ENCODE results near the gene CELF5.

Gene CELF5

GRCh38 chr19:3206216-3206953, 18.1 kb upstream of the CELF5 start:
- no peak overlapping the region for H3K27ac ChIP-seq
- no peak overlapping the region for H3K4me3 ChIP-seq (ENCODE audit: low read depth, low read length)
- H3K9me3 ChIP-seq (ENCODE audit: severe bottlenecking) = no peaks in the 10 kb centered on the region
- no peak for TF ChIP-seq CTCF (IDR thresholded peaks at IDR 0.05; ENCODE audit: low read depth, low read length)
- peaks cover 37% of the 10 kb centered on the region for H3K36me3 ChIP-seq
- H3K27me3 ChIP-seq (ENCODE audit: insufficient read depth, low read depth, severe bottlenecking) = no peaks in the 10 kb centered on the region
- no peak for DNase-seq

- Histone ChIP-seq H3K36me3 (peaks cover 37% of the 10 kb centered on the region), H3K9me3 (ENCODE audit: severe bottlenecking) (no peaks in the 10 kb centered on the region), H3K27ac (no peak overlapping the region), H3K27me3 (ENCODE audit: insufficient read depth, low read depth, severe bottlenecking) (no peaks in the 10 kb centered on the region), H3K4me3 (ENCODE audit: low read depth, low read length) (no peak overlapping the region)
- no peak for TF ChIP-seq CTCF (IDR thresholded peaks at IDR 0.05; ENCODE audit: low read depth, low read length)
- DNase-seq = peak; percentile 45
Observed at GRCh38 chr19:3207461-3208242, 16.8 kb upstream of the CELF5 start.

- Histone ChIP-seq H3K9me3 (ENCODE audit: severe bottlenecking) (no peaks in the 10 kb centered on the region), H3K4me3 (ENCODE audit: low read depth, low read length) (no peak overlapping the region), H3K36me3 (peaks cover 34% of the 10 kb centered on the region), H3K27me3 (ENCODE audit: insufficient read depth, low read depth, severe bottlenecking) (no peaks in the 10 kb centered on the region), H3K27ac (no peak overlapping the region)
- TF ChIP-seq CTCF (IDR thresholded peaks at IDR 0.05; ENCODE audit: low read depth, low read length) = no peak
- no peak for DNase-seq
Observed at GRCh38 chr19:3208317-3209207, 15.9 kb upstream of the CELF5 start.

GRCh38 chr19:3210347-3211017, 14.0 kb upstream of the CELF5 start:
- TF ChIP-seq CTCF (IDR thresholded peaks at IDR 0.05; ENCODE audit: low read depth, low read length) = peak; percentile 95
- H3K27ac ChIP-seq = no peak overlapping the region
- no peaks in the 10 kb centered on the region for H3K9me3 ChIP-seq (ENCODE audit: severe bottlenecking)
- DNase-seq = peak; percentile 64
- H3K36me3 ChIP-seq = peaks cover 24% of the 10 kb centered on the region
- no peak overlapping the region for H3K4me3 ChIP-seq (ENCODE audit: low read depth, low read length)
- H3K27me3 ChIP-seq (ENCODE audit: insufficient read depth, low read depth, severe bottlenecking) = no peaks in the 10 kb centered on the region

- TF ChIP-seq CTCF (IDR thresholded peaks at IDR 0.05; ENCODE audit: low read depth, low read length) = no peak
Observed at GRCh38 chr19:3211191-3211590, 13.3 kb upstream of the CELF5 start.

More at GRCh38 chr19:3211191-3211590, 13.3 kb upstream of the CELF5 start:
- DNase-seq = no peak
- Histone ChIP-seq H3K4me3 (ENCODE audit: low read depth, low read length) (no peak overlapping the region), H3K36me3 (peaks cover 22% of the 10 kb centered on the region), H3K27me3 (ENCODE audit: insufficient read depth, low read depth, severe bottlenecking) (no peaks in the 10 kb centered on the region), H3K9me3 (ENCODE audit: severe bottlenecking) (no peaks in the 10 kb centered on the region), H3K27ac (no peak overlapping the region)

All from WERI-Rb-1 (cell line).